Measurements from ENCODE around the gene RUSF1.
"Not testable (repeated sequence)": the region's sequence is repeated elsewhere in the genome, so short reads cannot be mapped to it uniquely, and the experiment has no call there.

RUSF1 gene

DNA sequence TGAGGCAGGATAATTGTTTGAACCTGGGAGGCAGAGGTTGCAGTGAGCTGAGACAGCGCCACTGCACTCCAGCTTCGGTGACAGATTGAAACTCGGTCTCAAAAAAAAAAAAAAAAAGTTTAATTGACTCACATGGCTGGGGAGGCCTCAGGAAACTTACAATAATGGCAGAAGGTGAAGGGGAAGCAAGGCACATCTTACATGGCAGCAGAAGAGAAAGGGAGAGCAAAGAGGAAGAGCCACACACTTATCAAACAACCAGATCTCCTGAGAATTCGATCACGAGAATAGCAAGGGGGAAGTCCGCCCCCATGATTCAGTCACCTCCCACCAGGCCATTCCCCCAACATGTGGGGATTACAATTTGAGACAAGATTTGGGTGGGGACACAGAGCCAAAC, 62.3 kb downstream of the RUSF1 start:
- not testable (repeated sequence) for DNase-seq

DNA sequence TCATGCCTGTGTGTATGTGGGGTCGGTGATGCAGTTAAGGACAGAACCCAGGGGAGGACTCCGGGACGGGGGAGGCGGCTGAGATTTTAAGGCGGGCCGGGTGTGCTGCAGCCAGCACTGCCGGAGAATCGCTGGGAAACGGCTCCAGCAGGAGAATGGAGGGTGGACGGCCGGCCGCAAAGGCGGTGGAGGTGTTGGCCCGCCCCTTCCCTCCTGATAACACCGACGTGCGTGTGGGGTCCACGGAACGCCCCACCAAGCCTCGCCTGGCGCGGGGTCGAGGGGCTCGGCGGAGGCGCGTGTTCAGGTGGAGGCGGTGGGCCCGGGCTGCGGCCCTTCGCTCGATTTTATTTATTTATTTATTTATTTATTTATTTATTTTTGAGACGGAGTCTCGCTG, 66.2 kb downstream of the RUSF1 start:
- DNase-seq, result no peak

GRCh38 chr16:31440516-31441184, 67.5 kb downstream of the RUSF1 start:
- no peak for DNase-seq

GRCh38 chr16:31439519-31439918, 68.7 kb downstream of the RUSF1 start:
- DNase-seq, result no peak

Data from CD4-positive, alpha-beta T cell treated with Interleukin-21 for 1 hour (primary cell).